HG02763 (cell line): Measurements from ENCODE around the gene ATG101.
"Not testable (repeated sequence)": the region's sequence is repeated elsewhere in the genome, so short reads cannot be mapped to it uniquely, and the experiment has no call there.

Experiments
- ATAC-seq: cut with Tn5 transposase; IDR thresholded peaks from one replicate; pipeline ENCODE4 v1.9.1; 2021; ENCODE audit warnings: mild to moderate bottlenecking, moderate library complexity; ENCODE audit not compliant: unreplicated experiment

ATG101 gene

DNA sequence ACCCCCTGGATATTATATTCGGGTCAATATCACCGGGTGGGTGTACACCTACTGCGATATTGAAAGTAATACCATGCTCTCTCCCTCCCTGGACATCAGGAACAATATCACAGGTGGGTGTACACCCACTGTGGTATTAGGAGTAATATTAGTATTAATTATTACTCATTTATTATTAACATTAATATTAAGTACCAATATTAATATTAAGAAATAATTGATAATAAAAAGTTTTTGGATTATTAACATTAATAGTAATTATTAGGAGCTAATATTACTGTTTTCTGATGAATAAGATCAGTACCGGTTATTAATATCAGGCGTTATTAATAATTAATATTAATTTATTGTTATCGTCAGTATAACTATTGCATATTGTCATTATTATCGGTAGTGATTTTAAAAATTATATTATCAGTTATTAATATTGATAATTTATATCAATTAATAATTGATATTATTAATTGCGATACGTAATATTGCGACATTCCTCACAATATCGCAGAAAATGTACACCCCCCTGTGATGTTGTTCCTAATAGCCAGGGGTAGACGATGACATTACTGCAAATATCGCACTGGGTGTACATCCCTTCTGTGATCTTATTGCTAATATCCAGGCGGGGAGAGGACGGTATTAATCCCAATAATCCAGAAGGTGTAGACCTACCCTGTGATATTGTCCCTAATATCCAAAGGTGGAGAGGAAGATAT lies 26.7 kb downstream of the ATG101 start:
- ATAC-seq, result no peak

DNA sequence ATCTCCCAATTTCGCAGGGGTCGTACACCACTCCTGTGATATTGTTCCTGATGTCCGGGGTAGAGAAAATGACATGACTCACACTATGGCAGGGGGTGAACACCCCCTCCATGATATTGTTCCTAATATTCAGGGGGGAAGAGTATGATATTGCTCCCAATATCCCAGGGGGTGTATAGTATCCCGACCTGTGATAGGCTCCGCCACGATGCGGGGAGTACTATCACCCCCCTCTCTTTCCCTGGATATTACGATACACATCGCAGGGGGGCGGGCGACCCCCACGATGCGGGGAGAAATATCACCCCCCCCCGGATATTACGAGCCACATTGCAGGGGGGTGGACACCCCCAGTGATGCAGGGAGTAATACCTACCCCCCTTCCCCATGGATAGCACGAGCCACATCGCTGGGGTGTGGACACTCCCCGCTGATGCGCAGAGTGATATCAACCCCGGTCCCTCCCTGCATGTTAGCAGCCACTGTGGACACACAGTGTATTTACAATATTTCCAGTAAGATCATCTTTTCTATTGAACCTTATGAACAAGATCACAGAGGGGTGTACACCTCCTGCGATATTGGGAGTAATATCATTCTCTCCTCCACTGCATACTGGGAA lies 27.4 kb downstream of the ATG101 start:
- no peak for ATAC-seq

DNA sequence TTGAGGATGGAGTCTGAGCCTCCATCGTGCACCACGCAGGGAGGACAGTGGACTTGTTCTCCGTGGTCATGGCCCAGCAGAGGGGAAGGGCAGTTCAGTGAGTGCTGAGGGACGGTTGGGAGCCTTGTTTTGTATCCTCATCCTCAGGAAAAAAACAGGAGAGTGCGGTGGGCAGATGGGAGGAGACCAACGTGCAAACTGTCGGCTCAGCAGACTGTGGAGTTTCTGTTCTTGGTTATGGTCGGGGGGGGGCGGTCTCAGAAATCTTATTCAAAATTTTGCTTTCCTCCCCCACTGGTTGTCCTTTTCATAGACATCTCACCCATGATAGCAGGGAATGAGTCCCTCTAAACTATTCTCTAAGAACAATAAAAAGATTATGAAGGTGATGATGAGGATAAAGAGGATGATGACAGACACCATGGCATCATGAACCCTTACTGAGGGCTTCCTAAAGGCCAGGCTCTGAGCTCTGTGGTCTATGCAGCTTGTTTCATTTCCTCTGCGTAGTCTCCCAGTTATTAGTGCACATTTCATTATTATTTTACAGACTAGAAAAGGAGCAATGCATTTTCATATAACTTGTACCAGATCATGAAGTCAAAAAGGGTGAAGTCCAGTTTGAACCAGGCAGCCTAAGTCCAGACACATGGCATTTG lies 34.8 kb downstream of the ATG101 start:
- ATAC-seq, result not testable (repeated sequence)

DNA sequence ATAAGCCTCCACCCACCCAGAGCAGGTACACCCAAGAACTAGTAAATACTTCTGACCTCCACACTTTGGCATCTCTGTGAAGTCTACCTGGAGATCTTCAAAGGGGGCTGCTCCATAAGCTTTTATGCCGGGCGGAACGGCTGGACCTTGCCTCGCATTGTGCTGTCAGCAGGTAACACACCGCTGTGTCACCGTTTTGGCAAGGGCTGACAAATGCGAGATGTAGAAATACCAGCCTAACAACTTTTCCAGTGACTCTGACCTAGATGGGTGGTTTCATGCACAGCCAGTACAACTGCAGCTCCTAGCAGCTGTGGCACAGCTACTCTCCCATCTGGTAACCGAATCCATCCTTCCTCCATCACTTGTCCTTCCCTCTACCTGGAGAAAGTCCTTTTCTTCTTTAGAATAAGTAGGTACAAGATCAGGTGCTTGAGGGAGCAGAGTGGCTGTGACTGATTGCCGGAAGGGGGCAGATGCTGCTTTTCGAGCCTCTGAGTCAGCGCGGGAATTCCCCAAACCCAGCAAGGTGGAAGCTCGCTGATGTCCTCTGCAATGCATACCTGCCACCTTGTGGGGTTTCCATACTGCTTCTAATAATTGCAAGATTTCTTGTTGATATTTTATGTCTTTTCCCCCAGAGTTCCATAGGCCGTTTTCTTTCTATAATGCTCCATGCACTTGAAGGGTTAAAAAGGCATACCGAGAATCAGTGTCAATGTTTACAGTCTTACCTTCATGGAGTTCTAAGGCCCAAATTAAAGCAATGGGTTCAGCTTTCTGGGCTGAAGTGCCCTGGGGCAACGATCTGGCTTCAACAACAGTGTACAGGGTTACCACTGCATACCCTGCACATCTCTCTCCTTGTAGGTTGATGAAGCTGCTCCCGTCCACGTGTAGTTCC lies 46.7 kb downstream of the ATG101 start:
- not testable (repeated sequence) for ATAC-seq

DNA sequence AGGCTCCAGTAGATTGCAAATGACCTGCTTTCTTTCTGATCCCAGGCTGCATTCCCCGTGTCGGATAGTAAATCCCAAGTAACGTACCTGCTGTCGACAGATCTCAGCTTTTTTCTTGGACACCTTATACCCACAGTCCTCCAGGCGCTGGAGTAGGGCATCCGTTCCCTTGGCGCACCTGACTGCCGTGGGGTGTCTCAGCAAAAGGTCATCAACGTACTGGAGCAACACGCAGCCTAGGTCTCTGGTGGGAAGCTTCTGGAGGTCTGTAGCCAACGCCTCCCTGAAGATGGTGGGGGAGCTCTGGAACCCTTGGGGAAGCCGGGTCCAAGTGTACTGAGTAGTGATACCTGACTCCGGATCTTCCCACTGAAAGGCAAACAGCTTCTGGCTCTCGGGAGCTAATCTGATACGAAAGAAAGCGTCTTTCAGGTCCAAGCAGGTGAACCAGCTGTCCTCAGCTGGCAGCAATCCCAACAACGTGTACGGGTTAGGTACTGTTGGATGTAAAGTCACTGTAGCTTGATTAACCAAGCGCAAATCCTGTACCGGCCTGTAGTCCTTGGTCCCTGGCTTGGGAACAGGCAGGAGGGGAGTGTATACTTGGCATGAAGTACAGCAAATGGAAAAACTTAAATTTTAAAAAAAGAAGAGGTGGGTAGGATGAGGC lies 48.2 kb downstream of the ATG101 start:
- ATAC-seq, result peak; percentile 24

DNA sequence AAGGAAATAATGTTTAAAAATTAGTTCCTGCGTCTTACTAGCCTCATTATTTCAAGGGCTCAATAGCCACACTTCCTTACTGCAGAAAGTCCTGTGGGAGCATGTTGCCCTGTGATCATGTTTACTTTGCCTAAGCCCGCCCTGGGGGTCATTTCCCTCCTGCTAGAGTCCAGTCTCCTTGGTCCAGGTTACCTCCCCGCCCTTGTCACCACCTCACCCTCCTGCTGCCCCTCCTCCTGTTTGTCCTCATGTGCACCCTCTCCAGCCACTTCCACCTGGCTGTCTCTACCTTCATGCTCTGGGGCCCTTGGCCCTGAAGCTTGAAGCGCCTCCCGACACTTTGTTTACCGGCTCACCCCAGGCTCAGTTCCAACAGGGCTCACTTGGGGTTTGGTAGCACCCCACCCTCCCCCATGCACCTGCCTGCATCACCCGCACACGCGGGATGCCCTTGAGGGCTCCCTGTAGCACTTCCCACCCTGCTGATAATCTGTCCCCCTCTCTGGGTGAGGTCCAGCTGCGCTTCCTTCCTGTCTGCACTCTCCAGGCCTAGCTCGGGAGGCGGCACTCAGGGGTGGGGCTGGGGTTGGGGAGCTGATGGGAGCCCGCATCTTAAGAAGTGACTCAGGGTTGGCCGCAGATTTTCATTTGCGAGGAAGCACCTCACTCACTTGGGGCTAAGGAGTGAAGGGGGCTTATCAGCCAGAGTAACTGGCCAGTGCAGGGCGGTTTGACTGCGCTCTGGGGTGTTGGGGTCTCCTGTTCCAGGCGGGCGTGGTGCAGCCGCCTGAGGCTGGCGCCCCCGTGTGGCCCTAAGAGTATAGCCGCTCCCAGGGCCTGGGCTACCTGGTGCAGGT lies 49.8 kb downstream of the ATG101 start:
- no peak for ATAC-seq

DNA sequence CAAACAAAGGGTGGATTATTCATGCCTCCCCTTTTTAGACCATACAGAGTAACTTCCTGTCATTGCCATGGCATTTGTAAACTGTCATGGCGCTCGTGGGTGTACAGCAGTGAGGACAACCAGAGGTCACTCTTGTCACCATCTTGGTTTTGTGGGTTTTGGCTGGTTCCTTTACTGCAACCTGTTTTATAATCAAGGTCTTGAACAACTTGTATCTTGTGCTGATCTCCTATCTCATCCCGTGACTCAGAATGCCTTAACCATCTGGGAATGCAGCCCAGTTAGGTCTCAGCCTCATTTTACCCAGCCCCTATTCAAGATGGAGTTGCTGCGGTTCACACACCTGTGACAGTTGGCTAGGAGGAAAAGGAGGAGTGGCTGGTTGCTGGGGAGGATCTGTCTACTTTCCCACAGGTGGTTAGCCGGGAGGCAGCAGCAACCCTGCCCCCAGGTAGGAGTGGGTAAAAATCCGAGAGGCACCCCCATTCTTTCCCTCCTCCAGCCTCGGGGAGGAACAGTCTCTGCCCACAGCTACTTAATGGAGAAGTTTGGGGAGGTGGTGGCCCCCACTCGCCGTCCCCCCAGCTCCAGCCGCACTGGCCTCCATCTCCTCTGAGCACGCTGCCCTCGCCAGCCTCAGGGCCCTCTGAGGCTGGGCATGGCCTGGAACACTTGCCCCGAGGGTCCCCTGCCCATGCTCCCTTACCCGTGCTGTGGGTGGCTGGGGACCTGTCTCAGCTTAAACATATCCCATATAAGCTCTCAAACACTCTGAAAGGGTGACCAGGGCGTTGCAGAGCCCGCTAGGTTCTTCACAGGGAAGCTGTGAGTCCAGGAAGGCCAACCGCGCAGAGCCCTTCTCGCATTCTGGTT lies 51.4 kb downstream of the ATG101 start:
- ATAC-seq, result no peak

DNA sequence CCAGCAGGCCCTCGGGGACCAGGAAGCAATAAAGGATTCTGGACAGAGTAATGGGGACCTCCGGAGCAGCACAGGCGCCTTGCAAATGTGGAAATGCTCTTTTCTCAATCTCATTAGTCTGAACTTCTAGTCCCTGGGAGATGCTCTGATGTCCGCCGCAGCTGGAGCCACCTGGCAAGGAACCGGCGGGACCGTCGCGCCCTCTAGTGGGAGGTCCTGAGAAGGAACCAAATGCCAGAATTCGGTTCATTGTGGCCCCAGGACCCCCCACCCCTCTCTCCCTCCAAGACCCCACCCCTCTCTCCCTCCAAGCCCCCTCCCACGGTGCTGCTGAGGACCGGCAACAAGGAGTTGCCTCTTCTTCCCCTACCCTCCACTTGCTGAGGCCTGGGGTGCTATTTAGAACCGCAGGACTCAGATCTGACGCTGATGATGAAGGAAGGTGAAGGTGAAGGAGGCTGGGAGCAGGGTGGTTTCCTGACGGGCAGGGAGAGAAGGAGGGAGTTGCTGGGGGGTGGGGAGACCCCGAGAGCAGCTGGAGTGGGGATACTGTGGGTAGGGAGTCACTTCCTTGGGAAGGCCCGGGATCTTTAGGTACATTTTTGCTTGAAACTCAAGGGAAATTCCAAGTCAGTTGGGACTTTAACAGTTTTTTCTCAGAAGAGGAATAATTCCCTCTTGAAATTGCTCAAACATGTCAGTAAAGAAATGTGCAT lies 52.2 kb downstream of the ATG101 start:
- ATAC-seq, result no peak

DNA sequence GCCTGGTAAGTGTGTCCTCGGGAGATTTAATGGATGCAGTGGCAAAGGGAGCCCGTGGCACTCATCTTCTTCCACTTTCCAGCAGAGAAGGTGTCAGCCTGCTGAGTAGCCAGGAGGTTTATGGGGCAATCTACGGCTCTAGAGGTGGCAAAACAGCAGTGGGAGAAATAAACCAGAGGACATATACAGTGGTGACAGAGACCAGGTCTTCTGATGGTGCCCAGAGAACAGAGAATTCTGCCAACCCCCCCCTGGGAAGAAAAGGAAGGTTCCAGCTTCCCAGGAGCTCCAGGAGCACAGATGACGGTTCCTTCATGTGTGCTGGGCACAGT lies 52.7 kb downstream of the ATG101 start:
- ATAC-seq, result no peak

DNA sequence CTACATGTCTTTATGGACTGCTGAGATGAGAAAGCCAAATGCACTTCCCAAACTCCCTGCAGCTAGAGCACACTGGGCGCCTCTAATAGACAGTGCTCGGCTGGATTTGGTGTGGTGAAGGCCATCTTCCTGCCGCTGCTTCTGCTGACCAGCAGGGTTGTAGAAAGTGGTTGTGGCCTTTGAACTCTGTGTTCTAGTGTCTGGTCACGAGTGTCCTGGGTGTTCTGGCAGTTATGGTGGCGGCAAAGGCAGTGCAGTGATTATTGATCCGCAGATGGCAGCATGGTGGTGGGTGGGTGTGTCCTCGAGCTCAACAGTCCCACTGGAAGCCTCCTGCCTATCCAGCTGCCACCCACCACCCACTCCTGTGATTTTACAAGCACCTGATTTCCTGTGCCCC lies 53.1 kb downstream of the ATG101 start:
- ATAC-seq, result no peak

DNA sequence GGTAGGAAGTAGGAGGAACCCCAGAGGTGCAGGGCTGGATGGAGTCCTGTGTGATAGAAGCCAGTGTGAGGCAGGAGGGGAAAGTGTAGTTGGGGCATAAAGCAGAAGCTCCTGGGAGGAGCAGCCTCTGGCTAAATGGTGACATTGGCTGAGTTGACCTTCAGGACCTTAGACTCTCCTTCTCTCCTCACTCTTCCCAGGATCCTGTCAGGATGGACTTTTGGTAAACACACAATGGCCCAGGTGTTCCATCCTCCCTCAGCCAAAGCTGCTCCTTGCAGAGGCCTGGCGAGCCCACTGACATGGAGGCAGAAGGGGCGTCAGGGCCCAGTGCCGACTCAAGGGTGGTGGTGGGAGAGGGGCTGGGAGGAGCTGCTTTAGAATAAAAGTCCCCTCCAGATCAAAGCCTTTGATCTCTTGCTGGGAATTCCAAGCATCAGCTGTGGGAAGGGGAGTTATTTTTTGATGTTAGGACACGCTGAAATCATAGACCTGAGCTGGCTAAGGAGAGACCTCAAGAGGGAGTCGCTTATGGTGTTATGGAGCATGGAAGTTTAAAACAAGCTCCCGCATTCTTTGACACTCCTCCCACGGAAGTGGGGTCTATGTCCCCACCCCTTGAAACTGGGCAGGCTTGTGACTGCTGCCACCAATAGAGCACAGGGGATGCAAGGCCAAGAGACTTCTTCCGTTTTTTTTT lies 53.9 kb downstream of the ATG101 start:
- no peak for ATAC-seq

DNA sequence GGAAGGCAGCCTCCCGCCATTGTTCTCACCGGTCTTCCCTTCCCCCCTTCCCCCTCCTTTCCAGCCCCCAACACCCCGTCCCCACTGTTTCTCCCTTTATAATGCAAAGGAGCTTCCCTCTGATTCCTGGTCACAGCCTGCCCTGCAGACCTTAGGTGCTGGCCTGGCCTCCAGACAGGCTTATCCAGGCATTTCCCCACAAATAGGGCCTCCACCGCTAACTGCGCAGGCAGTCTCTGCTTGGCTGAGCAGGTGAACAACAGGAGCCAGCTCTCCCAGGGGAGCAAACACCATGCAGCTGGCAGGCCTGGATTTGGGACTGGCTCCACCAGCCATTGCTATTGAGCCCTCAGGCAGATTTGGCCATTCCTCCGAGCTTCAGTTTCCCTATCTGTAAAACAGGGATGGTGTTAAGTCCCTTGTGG lies 55.7 kb downstream of the ATG101 start:
- no peak for ATAC-seq

DNA sequence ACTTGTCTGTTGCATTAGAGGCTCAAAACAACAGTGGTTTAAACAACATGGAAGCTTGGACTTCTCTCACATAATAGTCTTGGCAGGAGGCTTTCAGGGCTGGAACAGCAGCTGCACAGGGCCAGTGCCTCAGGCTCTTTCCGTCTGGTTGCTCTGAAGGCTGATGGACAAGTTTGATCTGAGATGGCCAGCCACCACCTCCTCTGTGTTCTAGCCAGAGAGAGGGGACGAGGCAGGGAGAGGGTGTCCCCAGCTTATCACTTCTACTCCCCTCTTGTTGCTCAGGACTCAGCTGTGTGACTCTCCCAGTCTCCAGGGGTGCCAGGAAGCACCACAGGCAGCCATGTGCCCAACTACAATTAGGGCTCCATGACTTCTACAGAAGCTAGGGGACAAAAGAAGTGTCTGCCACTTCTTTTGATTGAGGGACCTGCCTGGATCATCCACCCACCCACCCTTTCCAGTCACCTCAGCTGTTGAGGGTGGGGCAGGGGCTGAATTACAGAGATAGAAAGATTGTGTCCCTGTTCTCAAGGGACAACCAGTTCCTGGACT lies 56.3 kb downstream of the ATG101 start:
- no peak for ATAC-seq
